HT1080 (cell line): Measurements from ENCODE around the gene ERICH4. TPM values are rescaled to one million over a fixed set of nuclear protein-coding genes. Genes with fewer than 3 reads are reported as not detected.
A peak's percentile ranks its signal among the peaks of the same experiment; 100 is the strongest.

Experiments
- DNase-seq: peaks from one replicate; pipeline ENCODE4 v3.0.0-alpha.2; 2015; ENCODE audit warnings: low read depth
- total RNA-seq: library from RNA; depleted of rRNA; stranded (reverse); fragments of >200 nt; shearing (Covaris generic); gene quantifications from 2 replicates; pipeline ENCODE4 v1.2.3, GENCODE V29; 2014

The ERICH4 gene
- total RNA-seq, 1 experiment from 2014 or later, result not detected

GRCh38 chr19:41413947-41414346, 29.0 kb upstream of the ERICH4 start:
- DNase-seq, result no peak

DNA sequence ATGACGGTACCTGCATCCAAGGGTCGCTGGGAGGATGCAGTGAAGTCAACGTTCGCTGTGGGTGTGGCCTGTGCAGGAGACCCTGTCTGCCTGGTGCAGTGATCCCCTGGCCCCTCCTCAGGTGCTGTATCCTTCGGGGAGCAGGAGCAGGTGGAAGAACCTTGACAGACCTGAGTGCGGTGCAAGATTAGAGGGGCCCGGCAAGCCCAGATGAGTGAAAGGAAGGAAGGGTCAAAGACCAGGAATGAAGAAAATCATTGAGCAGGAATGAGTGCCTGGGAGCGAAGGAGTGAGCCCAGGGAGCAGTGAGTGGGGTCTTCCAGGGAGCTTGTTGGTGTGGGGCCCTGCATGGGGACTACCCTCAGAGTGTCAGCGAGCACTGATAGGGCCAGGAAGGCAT, 28.5 kb upstream of the ERICH4 start:
- DNase-seq, result no peak

DNA sequence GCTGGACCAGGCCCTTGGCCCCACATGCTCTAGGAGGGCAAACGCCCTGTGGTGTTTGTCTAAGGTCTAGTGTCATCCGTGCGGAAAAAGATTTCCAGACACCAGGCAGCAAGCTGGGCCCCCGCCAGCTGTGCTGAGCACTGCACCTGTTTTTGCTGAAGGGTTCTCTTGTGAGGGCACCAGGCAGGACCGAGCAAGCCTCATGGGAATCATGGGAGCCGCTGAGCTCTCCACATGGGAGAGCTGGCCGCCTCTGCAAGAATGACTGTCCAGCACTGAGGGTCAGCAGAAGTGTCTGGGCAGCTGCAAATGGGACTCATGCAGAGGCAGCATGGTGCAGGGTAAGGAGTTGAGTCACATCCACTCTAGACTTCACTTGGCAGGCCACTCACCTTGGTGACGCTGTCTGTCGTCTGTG, 27.8 kb upstream of the ERICH4 start:
- DNase-seq, result no peak

DNA sequence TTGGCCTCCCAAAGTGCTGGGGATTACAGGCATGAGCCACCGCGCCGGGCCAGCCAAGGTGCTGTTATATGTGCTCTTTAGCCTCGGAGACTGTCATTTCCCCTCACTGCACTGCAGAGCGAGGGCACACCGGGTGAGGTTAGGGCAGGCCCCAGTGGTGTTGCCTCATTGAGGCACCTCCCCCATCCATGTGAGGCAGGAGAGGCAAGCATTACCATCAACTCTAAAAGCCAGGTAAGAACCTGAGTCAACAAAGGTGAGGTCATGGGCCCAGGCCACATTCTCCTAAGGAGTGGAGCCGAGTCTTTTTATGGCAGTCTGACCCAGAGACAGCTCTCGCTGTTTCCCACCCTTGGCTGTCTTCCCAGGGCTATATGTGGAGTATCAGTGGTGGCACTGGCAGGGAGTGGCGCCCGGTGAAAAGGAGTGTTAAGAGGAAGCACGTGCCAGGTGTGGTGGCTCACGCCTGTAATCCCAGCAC, 26.7 kb upstream of the ERICH4 start:
- no peak for DNase-seq

GRCh38 chr19:41420101-41420880, 22.7 kb upstream of the ERICH4 start:
- no peak for DNase-seq

DNA sequence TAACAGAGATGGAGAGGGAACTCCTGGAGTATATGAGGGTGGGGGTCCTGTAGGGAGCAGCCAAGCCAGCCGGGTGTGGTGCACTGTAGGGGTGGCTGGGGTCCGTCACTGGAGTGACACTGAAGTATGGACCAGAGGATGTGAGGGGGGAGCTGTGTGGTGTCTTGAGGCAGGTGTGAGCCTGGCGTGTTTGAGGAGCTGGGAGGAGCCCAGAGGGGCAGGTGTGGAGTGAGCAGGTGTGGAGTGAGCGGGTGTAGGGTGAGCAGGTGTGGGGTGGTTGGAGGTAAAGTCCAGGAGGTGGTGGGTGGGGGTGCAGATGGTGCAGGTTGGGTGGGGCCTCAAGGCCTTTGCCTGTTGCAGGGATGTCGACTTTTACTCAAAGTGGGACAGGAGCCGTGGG, 21.6 kb upstream of the ERICH4 start:
- DNase-seq, result no peak

- DNase-seq, result no peak
Observed at GRCh38 chr19:41421973-41422372, 21.0 kb upstream of the ERICH4 start.

- DNase-seq, result no peak
Observed at GRCh38 chr19:41422456-41422855, 20.5 kb upstream of the ERICH4 start.

GRCh38 chr19:41422955-41423354, 20.0 kb upstream of the ERICH4 start:
- no peak for DNase-seq

DNA sequence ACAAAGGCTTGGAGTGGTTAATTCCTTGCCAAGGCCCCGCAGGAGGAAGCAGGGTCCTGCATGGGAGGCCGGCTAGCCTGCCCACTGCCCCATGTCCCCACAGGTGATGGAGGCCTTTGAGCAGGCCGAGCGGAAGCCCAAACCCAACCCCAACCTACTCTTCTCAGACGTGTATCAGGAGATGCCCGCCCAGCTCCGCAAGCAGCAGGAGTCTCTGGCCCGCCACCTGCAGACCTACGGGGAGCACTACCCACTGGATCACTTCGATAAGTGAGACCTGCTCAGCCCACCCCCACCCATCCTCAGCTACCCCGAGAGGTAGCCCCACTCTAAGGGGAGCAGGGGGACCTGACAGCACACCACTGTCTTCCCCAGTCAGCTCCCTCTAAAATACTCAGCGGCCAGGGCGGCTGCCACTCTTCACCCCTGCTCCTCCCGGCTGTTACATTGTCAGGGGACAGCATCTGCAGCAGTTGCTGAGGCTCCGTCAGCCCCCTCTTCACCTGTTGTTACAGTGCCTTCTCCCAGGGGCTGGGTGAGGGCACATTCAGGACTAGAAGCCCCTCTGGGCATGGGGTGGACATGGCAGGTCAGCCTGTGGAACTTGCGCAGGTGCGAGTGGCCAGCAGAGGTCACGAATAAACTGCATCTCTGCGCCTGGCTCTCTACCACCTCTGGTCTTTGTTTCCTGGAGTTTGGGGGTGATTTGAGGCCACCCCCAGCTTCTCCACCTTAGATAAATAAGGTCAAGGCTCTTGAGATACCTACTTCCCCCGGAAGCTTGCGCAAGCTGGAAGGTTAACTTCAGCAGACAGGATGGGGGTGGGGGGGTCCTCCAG, 18.4 kb upstream of the ERICH4 start:
- DNase-seq, result no peak

DNA sequence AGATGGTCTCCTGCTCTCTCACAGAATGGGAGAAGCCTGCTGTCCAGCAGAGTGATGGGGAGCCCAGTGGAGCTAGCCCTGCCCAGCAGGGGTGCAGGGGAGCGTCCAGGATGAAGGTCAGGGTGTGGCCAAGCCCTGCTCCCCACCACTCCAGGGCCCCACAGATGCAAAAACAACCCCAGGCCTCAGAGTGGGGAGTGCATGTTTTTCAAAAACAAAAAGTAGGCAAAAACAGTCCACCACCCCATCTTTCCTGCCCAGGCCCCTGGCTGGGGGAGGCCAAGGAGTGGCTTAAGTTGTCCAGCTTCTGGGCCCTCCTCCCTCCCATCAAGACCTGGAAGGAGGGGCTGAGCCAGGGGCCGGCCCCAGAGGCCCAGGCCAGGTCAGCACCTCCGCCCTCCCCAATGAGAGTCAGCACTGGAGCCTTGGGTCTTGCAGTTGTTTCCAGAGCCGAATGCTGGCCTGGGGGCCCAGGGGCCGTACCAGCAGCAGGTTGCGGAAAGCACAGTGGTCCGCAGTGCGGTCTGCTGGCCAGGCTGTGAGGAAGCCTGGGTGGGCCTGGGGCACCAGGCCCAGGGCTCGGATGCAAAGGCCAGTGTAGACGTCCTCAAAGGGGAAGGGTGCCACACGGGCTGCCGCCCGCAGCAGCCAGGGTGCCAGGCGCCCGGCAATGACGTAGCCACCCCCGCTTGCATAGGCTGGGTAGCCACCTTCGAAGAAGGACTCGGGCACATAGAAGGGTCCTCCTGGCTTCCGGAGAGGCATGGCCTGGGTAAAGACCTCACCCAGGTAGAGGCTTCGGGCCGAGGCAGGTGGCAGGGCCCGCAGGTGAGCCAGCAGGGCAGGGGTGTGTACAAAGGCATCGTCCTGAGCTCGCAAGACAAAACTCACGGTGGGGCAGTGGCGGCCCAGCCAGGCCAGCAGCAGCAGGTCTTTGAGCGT, 17.5 kb upstream of the ERICH4 start:
- no peak for DNase-seq

GRCh38 chr19:41426116-41426841, 16.7 kb upstream of the ERICH4 start:
- no peak for DNase-seq

- no peak for DNase-seq
Observed at GRCh38 chr19:41426952-41427646, 15.9 kb upstream of the ERICH4 start, which contains the start of gene B3GNT8. Gene B3GNT8, minus strand, starts transcription at chr19:41427374. Its CDS starts 596 bp downstream, at chr19:41426778.

- no peak for DNase-seq
Observed at GRCh38 chr19:41427647-41428480, 15.1 kb upstream of the ERICH4 start.

- DNase-seq, result no peak
Observed at GRCh38 chr19:41428481-41428859, 14.5 kb upstream of the ERICH4 start.

DNA sequence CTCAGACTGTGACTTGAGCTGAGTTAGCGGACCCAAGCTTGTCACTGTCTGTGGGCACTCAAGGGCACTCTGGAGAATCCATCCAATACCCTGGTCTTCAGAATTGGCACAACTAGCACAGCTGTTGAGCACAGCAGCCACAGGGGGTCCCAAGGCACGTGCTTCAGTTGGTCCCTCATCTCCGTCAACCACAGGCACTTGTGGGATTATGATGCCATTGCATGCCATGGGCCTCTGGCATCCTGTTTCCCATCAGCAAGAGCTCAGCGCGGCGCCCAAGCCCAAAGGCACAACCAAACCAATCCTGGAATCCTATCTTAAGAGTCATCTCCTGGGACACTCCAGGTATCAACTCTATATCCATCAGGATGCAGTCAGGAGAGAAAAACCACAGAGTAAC, 12.0 kb upstream of the ERICH4 start:
- peak; percentile 19 for DNase-seq

GRCh38 chr19:41431426-41432386, 11.2 kb upstream of the ERICH4 start:
- no peak for DNase-seq

- no peak for DNase-seq
Observed at GRCh38 chr19:41433171-41433570, 9.8 kb upstream of the ERICH4 start.
